Caki2 (cell line): Measurements from ENCODE around the gene MAP7D2. TPM values are rescaled to one million over a fixed set of nuclear protein-coding genes. Genes with fewer than 3 reads are reported as not detected.

Experiments used
- DNase-seq: peaks from one replicate; pipeline ENCODE4 v3.0.0-alpha.2; 2015; ENCODE audit warnings: low read depth
- in situ Hi-C: cut with HindIII; loops from 2 replicates; pipeline ENCODE4 v1.10.0; 2016; ENCODE audit warnings: low sequenced_read_pairs, low pct_unique_long_range_greater_than_20kb, mixed read lengths
- total RNA-seq: library from RNA; depleted of rRNA; stranded (reverse); fragments of >200 nt; shearing (Covaris generic); gene quantifications from 2 replicates; pipeline ENCODE4 v1.2.3, GENCODE V29; 2014; ENCODE audit warnings: low replicate concordance

The MAP7D2 gene
- total RNA-seq, 1 experiment from 2014 or later = 1.6 TPM

- no peak for DNase-seq
- in situ Hi-C loops = no loop called here
Observed at GRCh38 chrX:20124964-20125363, 8.3 kb upstream of the MAP7D2 start.

- in situ Hi-C loops = no loop called here
- no peak for DNase-seq
Observed at GRCh38 chrX:20118065-20118824, 1.5 kb upstream of the MAP7D2 start.

- in situ Hi-C loops = no loop called here
- DNase-seq = no peak
Observed at GRCh38 chrX:20116087-20116576, 575 bp downstream of the MAP7D2 start.

- in situ Hi-C loops = no loop called here
- DNase-seq = no peak
Observed at GRCh38 chrX:20112022-20112774, 4.5 kb downstream of the MAP7D2 start.

- in situ Hi-C loops = no loop called here
Observed at GRCh38 chrX:20111271-20111670, 5.4 kb downstream of the MAP7D2 start.

GRCh38 chrX:20101934-20102581, 14.6 kb downstream of the MAP7D2 start:
- no peak for DNase-seq
- in situ Hi-C loops = no loop called here

More at GRCh38 chrX:20111271-20111670, 5.4 kb downstream of the MAP7D2 start:
- DNase-seq = no peak

- DNase-seq = no peak
- in situ Hi-C loops = no loop called here
Observed at GRCh38 chrX:20091499-20091898, 25.2 kb downstream of the MAP7D2 start.

- no peak for DNase-seq
- in situ Hi-C loops = no loop called here
Observed at GRCh38 chrX:20089845-20090244, 26.9 kb downstream of the MAP7D2 start.

- DNase-seq = no peak
- in situ Hi-C loops = no loop called here
Observed at GRCh38 chrX:20080277-20080676, 36.4 kb downstream of the MAP7D2 start.

- no peak for DNase-seq
- in situ Hi-C loops = no loop called here
Observed at GRCh38 chrX:20071511-20072079, 45.1 kb downstream of the MAP7D2 start.

- in situ Hi-C loops = no loop called here
Observed at GRCh38 chrX:20067709-20068561, 48.8 kb downstream of the MAP7D2 start.

GRCh38 chrX:20066968-20067708, 49.6 kb downstream of the MAP7D2 start:
- in situ Hi-C loops = no loop called here
- DNase-seq = peak; percentile 59

More at GRCh38 chrX:20067709-20068561, 48.8 kb downstream of the MAP7D2 start:
- peak; percentile 71 for DNase-seq

GRCh38 chrX:20063716-20064351, 52.9 kb downstream of the MAP7D2 start:
- no peak for DNase-seq
- in situ Hi-C loops = no loop called here

- DNase-seq = no peak
- in situ Hi-C loops = no loop called here
Observed at GRCh38 chrX:20063153-20063552, 53.6 kb downstream of the MAP7D2 start.

GRCh38 chrX:20061855-20062254, 54.9 kb downstream of the MAP7D2 start:
- in situ Hi-C loops = no loop called here
- peak; percentile 48 for DNase-seq

- DNase-seq = no peak
- in situ Hi-C loops = no loop called here
Observed at GRCh38 chrX:20060961-20061748, 55.6 kb downstream of the MAP7D2 start.
